ENCODE data around the gene RNPS1.

GRCh38 chr16:2205967-2206313 lies 62.0 kb downstream of the RNPS1 start:
- TF ChIP-seq, protein P1, sequence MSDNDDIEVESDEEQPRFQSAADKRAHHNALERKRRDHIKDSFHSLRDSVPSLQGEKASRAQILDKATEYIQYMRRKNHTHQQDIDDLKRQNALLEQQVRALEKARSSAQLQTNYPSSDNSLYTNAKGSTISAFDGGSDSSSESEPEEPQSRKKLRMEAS (IDR thresholded peaks at IDR 0.05) = no peak
- TF ChIP-seq, protein P2, sequence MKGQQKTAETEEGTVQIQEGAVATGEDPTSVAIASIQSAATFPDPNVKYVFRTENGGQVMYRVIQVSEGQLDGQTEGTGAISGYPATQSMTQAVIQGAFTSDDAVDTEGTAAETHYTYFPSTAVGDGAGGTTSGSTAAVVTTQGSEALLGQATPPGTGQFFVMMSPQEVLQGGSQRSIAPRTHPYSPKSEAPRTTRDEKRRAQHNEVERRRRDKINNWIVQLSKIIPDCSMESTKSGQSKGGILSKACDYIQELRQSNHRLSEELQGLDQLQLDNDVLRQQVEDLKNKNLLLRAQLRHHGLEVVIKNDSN (IDR thresholded peaks at IDR 0.05) = no peak
- TF ChIP-seq NFIC (IDR thresholded peaks at IDR 0.05) = no peak
- TF ChIP-seq EGR1 (IDR thresholded peaks at IDR 0.05) = no peak
- TF ChIP-seq EP300 (IDR thresholded peaks at IDR 0.05; ENCODE audit: borderline replicate concordance) = no peak
- no peak for TF ChIP-seq TEAD4 (IDR thresholded peaks at IDR 0.05)
- no peak for TF ChIP-seq FOXM1 (IDR thresholded peaks at IDR 0.05; ENCODE audit: borderline replicate concordance, low read depth)
- TF ChIP-seq RAD21 (IDR thresholded peaks at IDR 0.05; ENCODE audit: low read depth) = no peak
- no peak for TF ChIP-seq TCF12 (IDR thresholded peaks at IDR 0.05; ENCODE audit: low read depth)
- no peak for TF ChIP-seq CREB1 (IDR thresholded peaks at IDR 0.05; ENCODE audit: low read depth)
- no peak for TF ChIP-seq YY1 (IDR thresholded peaks at IDR 0.05; ENCODE audit: low read depth)
- TF ChIP-seq ZBTB7A (IDR thresholded peaks at IDR 0.05; ENCODE audit: low read depth) = no peak
- no peak for TF ChIP-seq TAF1 (IDR thresholded peaks at IDR 0.05; ENCODE audit: low read depth)

All from Ishikawa (cell line).